Fibroblast of skin of left quadriceps (primary cell): ENCODE measurements around the gene WASF2.

ENCODE experiments used
- DNase-seq, 2 experiments: peaks; one replicate each; pipeline ENCODE4 v3.0.0-alpha.2; 2013; ENCODE audit warnings: low read depth in 2 of 2

Gene WASF2

DNA sequence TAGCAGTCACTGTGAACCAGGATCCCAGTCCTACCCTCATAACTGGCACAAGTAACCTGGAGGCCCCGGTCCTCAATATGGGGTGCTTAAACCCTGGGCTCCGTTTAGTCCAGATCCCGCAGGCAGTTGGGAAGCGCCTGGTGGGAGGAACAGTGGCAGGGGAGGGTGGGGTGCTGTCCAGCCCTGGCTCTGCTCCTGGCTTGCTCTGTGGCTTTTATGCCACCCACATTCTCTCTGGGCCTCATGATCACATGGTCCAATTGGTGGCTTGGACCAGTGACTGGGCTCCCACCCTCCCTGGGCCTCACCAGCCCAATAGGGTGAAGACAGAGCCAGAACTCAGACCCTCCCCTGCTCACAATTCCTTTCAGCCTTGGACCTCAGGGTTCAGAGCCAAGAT is 109.7 kb downstream of the WASF2 start:
- no peak for DNase-seq

DNA sequence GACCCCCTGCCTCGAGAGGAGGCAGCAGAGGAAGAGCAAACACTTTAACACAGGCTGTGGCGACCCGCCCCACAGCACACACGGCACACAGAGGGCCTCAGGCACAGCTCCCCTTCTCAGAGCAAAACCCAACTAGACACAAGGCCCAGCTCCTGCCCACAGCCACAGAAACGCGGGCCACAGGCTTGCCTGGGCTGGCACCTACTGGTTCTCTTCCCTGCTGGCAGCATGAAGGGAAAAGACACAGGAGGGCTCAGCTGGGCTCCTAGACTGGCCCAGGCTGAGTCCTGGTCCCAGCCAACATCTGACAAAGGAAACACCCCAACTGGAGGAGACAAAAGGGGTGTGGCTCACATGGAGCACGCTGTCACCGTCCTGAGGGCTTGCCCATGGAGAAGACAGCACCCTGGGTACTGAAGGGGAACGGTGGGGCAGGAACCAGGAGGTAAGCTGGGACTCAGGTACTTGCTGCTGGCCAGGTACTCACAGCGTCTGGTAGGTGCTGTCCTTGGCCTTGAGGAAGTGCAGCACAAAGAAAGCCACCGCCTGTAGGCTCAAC is 110.3 kb downstream of the WASF2 start:
- no peak for DNase-seq

- DNase-seq, result no peak
Measured at GRCh38 chr1:27377760-27378495, 112.0 kb downstream of the WASF2 start.

DNA sequence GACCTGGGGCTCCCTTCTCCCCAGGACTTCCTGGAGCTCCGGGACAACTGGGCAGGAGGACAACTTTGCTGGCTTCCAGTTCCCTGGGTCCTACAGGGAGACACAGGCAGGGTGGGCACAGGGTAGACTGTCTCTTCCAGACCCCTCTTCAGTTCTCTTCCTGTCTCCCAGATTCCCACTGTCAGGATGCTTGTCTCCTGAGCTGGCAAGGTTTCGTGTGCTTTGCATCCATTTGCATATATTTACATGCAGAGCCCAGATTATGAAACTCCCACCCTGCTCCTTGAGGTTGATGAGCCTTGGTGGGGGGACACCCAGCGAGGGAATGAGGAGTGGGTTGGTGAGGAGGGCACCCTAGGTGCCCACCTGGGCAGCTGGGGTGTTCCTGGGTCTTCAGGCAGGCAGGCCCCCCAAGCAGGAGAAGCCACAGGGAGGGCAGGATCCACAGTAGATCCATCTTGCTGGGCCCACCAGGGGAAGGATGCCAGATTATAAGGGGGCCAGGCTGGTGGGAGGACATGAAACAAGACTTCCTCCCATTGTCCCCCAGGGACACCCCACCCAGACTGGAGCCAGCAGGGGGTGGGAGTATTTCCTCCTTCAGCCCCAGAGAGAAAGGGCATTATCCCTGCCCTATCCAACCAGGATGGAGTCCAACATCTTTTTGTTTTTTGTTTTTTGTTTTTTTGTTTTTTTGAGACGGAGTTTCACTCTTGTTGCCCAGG is 115.4 kb downstream of the WASF2 start, which contains the start of gene FCN3:
Gene FCN3, minus strand, starts transcription at position 463 of the 725 bp plus-strand sequence. Its CDS starts 6 bp downstream, at position 457.
- no peak for DNase-seq

DNA sequence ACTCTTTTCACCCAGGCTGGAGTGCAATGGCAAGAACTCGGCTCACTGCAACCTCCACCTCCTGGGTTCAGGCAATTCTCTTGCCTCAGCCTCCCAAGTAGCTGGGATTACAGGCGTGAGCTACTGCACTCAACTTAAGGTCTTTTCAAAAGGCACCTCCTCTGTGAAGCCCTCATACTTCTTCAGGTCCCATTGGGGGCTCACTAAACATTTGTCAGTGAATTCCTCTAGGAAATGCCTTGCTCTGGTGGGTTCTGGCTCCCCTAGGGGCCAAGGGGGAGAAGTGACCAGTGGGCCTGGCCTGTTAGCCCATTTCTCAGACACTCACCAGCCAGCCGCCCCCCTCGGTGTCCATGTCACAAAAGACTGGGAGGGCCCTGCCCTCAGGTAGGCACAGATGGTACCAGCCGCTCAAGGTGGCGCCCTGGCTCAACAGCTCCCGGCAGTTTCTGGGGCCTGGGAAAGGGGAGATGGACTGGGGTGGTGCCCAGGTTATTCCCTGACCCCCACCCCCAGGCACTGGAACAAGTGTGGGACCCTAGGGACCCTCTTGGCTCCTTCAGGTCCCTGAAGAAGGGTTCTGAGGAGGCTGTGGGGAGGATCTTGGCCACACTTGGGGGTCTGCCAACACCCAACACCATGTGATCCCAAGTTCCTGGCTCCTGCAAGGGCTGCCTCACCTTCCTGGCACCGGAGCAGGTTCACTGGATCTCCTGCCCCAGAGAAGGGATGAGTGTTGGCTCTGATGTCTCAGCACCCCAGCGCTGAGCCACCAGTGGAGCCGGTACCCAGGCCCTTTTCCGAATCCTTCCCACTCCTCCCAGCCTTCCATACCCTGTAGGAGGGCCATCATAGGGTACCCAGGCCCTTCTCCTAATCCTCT is 116.9 kb downstream of the WASF2 start:
- DNase-seq, result no peak

GRCh38 chr1:27372022-27372807 is 117.8 kb downstream of the WASF2 start:
- DNase-seq, result no peak

- DNase-seq, result no peak
Measured at GRCh38 chr1:27368869-27369582, 120.9 kb downstream of the WASF2 start.

DNA sequence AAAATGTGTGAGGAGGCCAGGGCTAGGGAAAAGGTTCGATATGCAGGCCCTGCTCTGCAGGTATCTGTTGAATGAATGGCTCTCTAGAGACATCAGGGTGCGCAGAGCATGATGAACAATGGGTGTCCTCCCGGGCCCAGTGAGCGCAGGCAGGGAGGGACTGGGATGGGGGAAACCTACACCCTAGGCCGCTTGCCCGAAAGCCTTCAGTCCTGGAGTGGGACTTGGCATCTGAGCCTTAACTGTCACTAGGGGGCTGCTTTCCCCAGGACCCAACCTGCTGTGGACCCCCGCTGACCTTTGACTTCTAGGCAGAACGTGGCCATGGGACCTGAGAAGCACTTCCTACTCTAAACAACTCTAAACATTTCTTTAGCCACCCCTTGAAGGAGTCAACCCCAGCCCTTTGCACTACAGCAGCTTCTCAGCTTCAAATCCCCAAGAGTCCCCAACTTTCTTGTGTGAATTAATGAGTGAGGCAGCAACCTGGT is 122.8 kb downstream of the WASF2 start:
- no peak for DNase-seq

DNA sequence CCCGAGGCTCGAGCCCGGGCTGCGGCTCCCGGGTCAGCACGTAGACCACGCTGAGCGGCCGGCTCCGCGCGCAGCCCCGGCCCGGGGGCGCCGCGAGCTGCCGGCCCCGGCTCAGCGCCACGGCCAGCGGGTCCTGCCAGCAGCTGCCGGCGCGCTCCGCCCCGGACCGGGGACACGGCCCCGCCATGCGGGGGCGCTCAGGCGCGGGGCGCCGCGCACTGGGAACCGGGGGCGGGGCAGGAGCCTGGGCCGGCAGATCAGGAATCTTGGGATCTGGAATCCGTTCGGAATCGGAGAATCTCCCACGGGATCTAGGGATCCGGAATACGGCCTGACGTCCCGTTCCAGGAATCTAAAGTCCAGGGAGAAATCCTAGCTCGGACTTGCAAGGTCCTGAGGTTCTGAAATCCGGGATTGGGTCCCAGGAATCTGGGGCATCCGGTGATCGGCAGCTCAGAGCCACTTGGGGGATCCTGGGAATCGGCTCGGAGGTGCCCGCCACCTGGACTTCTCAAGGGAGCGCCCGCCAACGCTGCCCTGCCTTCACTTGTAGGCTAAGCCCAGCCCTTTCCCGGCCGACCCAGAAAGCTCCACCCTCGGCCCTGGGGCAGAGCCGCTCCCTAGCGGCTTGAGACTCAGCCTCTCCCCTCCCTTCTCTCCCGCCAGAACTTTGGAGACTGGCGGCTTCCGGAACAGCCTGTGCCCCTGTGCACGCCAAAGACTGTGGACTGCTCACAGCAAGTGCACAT is 123.4 kb downstream of the WASF2 start, which contains the start of gene MAP3K6:
Gene MAP3K6, minus strand, starts transcription at position 551 of the 749 bp plus-strand sequence. Its CDS starts 364 bp downstream, at position 187.
- peak; percentile 36 to 37 for DNase-seq

- DNase-seq, result peak; percentile 36 to 43
Measured at GRCh38 chr1:27366113-27366410, 123.9 kb downstream of the WASF2 start.

DNA sequence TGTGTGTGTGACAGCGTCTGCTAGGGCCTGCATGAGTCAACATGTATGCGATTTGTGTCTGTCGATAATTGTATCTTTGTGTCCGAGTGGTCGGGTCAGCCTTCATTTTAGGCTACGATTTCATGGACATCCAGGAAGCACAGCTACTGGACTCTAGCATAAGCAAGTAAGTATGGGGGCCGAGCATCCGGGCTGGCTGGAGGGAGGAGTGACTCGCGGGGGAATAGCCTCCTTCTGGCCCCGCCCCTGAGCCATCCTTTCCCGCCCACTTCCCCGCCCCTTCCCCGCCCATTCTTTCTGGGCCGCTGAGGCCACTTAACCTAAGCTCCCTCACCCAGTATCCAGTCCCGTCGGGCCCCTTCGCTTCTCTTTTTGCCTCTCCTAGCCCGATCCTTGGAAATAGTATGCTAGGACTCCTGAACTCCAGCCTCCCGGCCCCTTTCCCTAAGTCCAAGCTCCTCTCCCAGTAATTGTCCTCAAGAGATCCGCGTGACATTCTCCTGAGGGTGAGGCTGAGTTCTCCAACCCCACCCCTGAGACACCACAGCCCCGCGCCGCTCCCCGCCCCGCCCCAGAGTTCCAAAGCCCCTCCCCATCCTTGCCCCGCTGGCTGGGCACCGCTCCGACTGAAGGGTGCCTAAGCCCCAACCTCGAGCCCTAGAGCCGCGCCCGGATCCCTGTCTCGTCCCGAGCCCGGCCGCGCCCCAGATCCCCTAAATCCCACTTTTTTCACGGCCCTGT is 124.4 kb downstream of the WASF2 start:
- peak; percentile 71 to 73 for DNase-seq

DNA sequence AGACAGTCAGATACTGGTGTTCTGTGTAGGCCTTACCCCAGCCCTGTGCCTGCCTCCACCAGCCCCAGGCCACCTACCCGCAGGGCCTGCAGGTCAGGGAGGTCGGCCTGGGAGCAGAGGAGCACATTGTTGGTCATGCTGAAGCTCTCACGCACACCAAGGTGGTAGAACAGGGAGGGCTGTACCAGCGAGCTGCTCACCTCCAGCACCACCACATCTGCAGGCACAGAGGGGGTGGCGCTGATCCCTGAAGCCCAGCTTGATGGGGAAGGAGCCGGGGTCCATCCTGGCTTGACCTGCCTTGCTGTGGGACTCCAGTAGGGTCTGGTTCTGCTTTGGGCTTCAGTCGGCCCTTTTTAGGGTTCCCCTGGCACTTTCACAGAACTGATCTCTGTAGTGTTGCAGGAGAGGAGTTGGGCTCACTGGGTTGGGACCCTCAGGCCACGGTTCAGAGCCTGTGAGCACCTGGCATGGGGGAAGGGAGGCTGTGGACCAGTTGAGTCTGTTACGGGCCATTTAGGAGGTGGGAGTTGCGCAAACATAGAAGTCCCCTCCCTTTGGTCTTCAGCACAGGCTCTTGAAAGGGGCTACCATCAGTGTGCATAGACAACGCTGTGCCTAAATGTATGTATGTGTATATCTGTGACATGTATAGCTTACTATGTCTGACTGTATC is 125.1 kb downstream of the WASF2 start:
- DNase-seq, result no peak

GRCh38 chr1:27363766-27364695 is 125.9 kb downstream of the WASF2 start:
- no peak for DNase-seq

DNA sequence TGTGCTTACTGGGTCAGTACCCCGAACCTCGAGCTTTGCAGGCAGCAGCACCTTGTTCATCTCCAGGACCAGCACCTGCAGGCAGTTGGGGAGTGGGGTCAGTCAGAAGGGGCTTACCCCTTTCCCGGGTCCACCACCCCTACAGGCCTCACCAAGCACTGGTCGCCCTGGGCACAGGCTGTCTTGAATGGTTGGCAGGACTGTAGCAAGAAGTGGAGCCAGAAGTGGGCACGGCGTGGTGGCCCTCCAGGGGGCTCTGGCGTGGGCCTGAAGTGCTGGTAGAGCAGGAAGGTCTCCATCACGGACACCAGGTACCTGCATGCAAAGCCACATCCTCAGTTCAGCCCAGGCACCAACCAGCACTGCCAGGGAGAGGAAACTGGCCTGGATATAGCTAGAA is 128.4 kb downstream of the WASF2 start:
- no peak for DNase-seq

GRCh38 chr1:27361044-27361402 is 128.9 kb downstream of the WASF2 start:
- DNase-seq, result no peak

DNA sequence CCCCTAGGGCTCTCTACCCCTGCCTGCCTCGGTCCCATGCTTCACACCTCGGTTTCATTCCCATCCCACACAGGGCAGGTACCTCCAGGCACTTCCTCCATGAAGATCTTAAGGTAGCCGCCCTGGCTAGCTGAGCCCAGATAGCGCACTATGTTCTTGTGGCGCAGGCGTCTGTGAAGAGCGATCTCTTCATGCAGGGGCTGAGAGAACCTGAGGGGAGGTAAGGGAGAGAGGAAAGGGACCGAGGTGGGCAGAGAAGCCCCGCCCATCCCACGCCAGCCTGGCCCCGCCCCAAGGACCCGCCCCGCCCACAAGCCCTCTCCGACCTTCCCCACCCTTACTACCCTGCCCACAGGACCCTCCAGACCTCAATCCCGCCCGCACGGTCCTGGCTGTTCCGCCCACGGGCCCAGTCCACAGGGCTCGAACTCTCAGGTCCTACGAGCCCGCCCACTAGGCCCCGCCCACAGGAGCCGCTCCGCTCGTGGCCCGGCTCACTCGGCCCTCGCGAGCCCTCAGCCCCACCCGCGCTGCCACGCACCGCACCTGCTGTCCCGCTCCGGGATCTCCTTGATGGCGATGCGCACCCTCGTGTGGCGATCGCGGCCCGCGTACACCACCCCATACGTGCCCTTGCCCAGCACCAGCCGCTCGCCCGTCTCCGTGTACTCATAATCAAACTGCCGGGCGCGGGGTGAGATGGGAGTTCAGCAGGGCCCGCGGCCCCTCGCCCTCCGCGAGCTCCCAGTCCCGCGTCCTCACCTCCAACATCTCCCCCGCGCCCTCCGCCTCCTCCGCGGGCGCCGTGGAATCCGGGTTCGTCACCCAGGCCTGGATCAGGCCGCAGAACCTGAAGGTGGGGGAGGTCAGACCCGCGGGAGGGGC is 129.6 kb downstream of the WASF2 start:
- DNase-seq, result no peak
